Stimulated activated CD8-positive, alpha-beta memory T cell treated with anti-CD3 and anti-CD28 coated beads, Interleukin-7, amount 100 ng/mL, for 24 hours (primary cell): Measurements from ENCODE around the gene INTS11.

ENCODE experiments used
- DNase-seq: peaks from one replicate; pipeline ENCODE4 v3.0.0-alpha.2; 2020; ENCODE audit warnings: low read depth

Gene INTS11

GRCh38 chr1:1262758-1263157 lies 61.7 kb downstream of the INTS11 start:
- DNase-seq: no peak

- no peak for DNase-seq
Measured at GRCh38 chr1:1262071-1262470, 62.4 kb downstream of the INTS11 start.
